LNCAP (cell line): ENCODE results near the gene MYRIP.

Source experiments
- CTCF ChIP-seq: fragments of 450-650 bp; IDR thresholded peaks from 2 replicates; pipeline ENCODE4 v1.5.1; 2017; ENCODE audit warnings: mild to moderate bottlenecking

MYRIP gene

DNA sequence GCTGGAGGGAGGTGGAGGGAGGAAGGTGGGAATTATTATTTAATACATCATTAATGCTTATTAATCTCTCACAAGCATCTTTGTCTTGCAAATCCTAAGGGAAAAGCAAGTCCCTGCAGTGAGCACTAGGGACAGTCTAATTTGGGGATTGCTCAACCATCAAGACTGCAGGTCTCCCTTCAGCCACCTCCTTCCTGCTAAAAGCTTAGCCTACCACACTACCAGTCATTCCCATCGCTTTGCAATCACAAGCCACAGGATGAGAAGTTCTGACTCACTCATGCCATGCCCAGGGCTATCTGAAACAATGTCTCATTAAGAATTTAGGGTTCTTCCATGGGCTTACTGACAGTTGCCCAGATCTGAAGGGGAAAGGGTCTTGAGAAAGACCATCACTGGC, 449.1 kb downstream of the MYRIP start:
- TF ChIP-seq CTCF: no peak; the same call in 1 of the 2 replicates

- TF ChIP-seq CTCF: no peak
Measured at GRCh38 chr3:40262331-40262730, 452.9 kb downstream of the MYRIP start.

DNA sequence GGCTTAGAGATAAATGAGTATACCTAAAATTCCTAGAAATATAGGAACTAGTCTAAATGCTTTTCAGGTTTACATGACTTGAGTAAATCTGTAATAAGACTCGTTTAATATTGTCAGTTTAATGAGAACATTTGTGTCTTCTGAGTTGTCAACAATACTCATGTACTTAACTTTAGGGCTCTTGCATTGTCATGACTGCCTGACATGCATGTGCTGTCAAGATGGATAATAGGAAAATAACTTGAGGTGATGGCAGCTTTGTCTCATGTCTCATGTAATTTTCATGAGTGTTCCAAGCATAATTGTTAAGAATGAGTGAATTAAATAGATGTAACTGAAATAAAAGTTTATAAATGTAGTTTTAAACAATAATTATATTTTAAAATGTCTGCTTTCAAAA, 455.0 kb downstream of the MYRIP start:
- no peak for TF ChIP-seq CTCF

GRCh38 chr3:40265181-40265580, 455.8 kb downstream of the MYRIP start:
- TF ChIP-seq CTCF: no peak

DNA sequence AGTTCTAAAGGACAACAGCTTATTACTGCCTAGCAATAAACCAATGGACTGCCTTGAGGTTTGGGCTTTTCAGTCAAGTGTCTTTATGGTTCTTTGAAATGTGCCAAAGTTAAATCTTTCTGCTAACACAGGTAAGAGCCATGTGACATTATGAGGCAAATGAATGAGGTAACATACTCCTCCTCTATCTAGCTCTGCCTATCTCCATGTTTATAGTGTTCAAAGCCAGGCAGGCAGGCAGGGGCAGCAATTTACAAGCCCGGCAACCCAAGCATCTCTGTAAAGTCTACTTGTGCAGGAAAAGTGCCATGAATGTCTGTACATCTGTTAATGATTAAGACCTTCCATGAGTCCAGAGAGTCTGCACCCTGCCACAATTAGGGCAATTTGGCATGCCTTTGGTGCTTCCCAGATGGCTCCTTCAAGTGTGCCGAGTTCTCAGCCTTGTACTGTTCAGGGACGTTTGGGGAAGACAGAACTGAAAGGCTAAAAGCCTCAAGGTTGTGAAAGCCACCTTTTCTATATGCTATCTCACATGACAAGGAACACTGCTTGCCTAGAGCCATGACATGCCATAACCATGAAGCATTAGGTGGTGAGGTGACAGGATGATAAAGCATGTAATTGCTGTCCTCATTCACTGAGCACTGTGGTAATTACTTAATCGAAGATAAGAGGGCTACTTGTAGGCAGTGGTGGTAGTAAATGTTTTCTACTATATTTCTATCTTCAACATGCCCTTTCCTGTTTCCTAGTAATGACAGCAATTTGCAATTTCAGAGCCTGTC, 458.7 kb downstream of the MYRIP start:
- no peak for TF ChIP-seq CTCF

- no peak for TF ChIP-seq CTCF
Measured at GRCh38 chr3:40268802-40269524, 459.6 kb downstream of the MYRIP start.

DNA sequence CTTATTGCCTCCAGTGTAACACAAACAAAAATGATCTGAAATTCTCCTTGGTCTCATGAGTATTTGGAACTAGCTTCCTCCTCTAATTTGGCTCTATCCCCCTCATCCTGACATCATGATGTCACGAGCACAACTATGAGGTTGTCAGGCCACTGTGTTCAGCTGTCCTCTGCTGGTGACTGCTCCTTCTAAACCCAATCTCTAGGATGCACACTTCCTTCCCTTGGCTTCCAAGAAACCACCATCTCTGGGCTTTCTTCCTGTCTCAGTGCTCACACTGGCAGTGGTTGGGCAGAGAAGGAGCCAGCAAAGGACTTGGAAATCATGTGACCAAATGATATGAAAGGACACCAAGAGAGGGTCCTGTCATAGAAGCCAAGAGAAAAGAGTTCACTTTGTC, 469.4 kb downstream of the MYRIP start:
- TF ChIP-seq CTCF: no peak
